ENCODE results near the gene F7.

DNA sequence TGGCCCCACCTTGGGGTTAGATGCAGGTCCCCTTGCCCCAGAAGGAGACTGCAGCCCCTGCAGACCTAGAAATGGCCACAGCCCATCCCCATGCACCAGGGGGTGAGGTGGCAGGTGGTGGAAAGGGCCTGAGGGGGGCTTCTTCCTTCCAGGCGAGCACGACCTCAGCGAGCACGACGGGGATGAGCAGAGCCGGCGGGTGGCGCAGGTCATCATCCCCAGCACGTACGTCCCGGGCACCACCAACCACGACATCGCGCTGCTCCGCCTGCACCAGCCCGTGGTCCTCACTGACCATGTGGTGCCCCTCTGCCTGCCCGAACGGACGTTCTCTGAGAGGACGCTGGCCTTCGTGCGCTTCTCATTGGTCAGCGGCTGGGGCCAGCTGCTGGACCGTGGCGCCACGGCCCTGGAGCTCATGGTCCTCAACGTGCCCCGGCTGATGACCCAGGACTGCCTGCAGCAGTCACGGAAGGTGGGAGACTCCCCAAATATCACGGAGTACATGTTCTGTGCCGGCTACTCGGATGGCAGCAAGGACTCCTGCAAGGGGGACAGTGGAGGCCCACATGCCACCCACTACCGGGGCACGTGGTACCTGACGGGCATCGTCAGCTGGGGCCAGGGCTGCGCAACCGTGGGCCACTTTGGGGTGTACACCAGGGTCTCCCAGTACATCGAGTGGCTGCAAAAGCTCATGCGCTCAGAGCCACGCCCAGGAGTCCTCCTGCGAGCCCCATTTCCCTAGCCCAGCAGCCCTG is 12.8 kb downstream of the F7 start:
- TF ChIP-seq POLR2A (IDR thresholded peaks at IDR 0.05; ENCODE audit: low read depth, low read length) = no peak
- TF ChIP-seq POLR2AphosphoS5 (IDR thresholded peaks at IDR 0.05; ENCODE audit: low read depth, low read length) = no peak
- no peak for TF ChIP-seq TAF1 (IDR thresholded peaks at IDR 0.05; ENCODE audit: borderline replicate concordance, low read depth, low read length)
